Peyer's patch (tissue), 4 donors: ENCODE data around the gene EPB42.

Experiments used
- CTCF ChIP-seq, 6 experiments: fragments of 450-650 bp in 4 of 6; fragments of 200-600 bp in 2 of 6; sonication (generic) in 1 of 6; IDR thresholded peaks; one replicate each; pipeline ENCODE4 v1.5.1; 2017 to 2019; ENCODE audit warnings: antibody characterized with exemption in 6 of 6, mild to moderate bottlenecking in 3 of 6, moderate library complexity in 1 of 6
- POLR2A ChIP-seq, 2 donors: fragments of 450-650 bp; IDR thresholded peaks; one replicate each; pipeline ENCODE4 v1.5.1; 2017; ENCODE audit warnings: antibody characterized with exemption in 2 of 2, mild to moderate bottlenecking in 2 of 2, moderate library complexity in 2 of 2

DNA sequence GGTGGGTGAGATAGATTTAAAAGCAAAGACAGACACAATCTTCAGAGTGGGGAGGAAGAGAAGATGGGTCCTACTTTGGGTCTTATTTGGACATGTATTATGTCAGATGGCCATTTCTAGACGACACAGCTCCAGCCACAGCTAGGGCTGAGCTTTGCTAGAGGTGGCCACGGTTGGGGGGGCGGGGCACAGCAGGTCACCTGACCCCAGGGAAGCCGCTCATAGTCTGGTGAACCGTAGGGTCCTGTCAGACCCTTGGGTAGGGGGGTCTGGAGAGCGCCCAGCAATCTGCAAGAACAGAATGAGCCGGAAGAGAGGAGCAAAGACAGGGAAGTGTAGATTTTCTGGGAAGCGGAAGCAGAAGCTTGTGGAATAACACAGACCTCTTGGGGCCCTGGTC lies 6.6 kb downstream of the EPB42 start:
- TF ChIP-seq CTCF (IDR thresholded peaks at IDR 0.05), result no peak
- TF ChIP-seq POLR2A (IDR thresholded peaks at IDR 0.05), result no peak
